H1 (cell line): ENCODE results near the gene C20orf141. TPM values are rescaled to one million over a fixed set of nuclear protein-coding genes. Genes with fewer than 3 reads are reported as not detected.

Source experiments
- ASH2L ChIP-seq: fragments of 200-600, 300-600 bp; sonication (generic); IDR thresholded peaks from one replicate; pipeline ENCODE4 v1.7.1; 2017; ENCODE audit warnings: low read length
- NANOG ChIP-seq: IDR thresholded peaks from 2 replicates; pipeline ENCODE4 v1.6.1; 2011; ENCODE audit warnings: low read length, low read depth, mild to moderate bottlenecking, inconsistent platforms; ENCODE audit not compliant: insufficient read depth, poor library complexity, severe bottlenecking
- polyA plus RNA-seq, 7 experiments: library from polyadenylated mRNA; depleted of rRNA in 3 of 7; stranded (reverse) in 5 of 7; unstranded in 2 of 7; fragments of >200 nt in 5 of 7; fragments of 200-250 nt in 2 of 7; gene quantifications; 1 replicate in 5 of 7; 2 replicates in 1 of 7; 4 replicates in 1 of 7; pipeline versions ENCODE4 v1.2.1 to v1.2.3, GENCODE V29; 2011 to 2013; ENCODE audit warnings: missing spikeins in 2 of 7, mixed read lengths in 2 of 7
- total RNA-seq: library from RNA; stranded (reverse); fragmentation: NEBNext Ultra II Directional; extraction: Animal tissue kit (Norgen Biotek cat#: 25700); gene quantifications from 2 replicates; pipeline ENCODE4 v1.2.1, GENCODE V29; 2021

C20orf141 gene
- total and polyA plus RNA-seq, 2 of the 8 experiments (the other 6 are each of a cell fraction or from before 2014, with no cell fraction given): not detected

DNA sequence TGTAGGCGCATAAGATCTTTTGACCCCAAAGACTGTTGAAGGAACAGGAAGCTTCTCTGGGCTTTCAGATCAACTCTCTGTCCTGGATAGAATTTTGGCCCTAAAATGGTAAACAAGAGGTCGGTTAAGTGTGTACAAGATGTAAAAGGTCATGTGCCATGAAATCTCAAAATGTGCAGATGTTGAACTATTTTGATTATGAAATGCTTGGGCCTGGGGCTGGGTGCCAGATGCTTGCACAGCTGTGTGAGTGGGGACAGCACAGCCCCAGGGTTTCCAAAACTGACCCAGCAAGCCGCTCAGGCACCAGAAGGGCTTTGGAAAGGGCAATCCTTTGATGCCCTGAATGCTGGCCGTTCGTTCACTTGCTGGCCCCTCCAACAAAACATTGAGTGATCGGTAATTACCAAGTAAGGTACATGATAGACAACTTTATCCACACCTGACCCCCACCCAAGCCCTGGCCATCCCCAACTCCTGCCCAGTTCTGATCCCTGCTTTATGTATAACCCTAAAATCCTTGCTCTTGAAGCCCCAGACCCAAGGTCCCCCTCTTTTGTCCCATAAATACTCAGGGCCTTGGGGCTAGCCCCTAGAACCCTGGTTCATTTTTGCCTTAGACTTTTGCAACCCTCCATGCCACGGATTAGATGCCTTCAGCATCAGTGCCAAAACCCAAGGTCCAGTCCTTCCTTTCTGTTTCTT, 3.3 kb downstream of the C20orf141 start (continued):
- TF ChIP-seq NANOG (no peak), ASH2L (no peak)
